ENCODE measurements around the gene MYCBPAP.

Gene MYCBPAP

GRCh38 chr17:50507871-50508572 is at the start of gene MYCBPAP:
Gene MYCBPAP, plus strand, starts transcription at chr17:50508439. Its CDS starts 236 bp downstream, at chr17:50508675.
- DNase-seq (ENCODE audit: low spot score): peak; percentile 82

DNA sequence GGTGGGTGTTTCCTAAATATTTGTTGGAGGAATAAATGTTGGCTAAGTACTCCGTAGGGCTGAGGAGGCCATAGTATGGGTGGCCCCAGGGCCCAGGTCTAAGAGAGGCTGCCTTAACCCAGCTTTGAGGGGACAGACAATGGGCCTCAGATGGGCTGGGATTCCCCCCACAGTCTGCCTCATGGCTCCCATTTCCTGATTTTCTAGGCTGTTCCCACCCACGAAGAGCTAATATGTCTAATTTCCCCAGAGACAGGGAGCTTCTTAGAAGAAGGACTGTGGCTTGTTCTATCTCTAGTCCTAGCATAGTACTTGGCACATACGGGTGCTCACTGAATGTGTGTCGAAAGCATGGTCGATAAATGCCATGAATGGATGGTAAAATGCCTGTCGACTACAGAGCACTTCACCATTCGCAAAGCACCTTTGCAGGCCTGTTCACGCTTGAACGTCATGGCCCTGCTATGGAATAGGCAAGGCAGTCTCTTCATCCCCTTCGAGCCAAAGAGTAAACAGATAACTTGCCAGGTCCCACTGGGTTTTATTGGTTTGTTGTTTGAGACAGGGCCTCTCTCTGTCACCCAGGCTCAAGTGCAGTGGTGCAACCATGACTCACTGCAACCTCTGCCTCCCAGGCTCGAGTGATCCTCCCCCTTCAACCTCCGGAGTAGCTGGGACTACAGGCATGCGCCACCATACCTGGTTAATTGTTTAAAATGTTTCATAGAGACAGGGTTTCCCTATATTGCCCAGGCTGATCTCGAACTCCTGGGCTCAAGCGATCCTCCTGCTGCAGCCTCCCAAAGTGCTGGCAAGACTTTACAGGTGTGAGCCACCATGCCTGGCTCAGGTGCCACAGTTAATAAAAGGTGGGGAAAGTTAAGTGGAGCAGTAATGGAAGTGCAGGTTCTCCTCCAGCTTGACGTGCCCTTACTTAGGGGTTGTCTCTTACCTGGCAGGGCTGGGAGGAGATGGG is 49.2 kb upstream of the MYCBPAP start:
- no peak for DNase-seq (ENCODE audit: low spot score)

DNA sequence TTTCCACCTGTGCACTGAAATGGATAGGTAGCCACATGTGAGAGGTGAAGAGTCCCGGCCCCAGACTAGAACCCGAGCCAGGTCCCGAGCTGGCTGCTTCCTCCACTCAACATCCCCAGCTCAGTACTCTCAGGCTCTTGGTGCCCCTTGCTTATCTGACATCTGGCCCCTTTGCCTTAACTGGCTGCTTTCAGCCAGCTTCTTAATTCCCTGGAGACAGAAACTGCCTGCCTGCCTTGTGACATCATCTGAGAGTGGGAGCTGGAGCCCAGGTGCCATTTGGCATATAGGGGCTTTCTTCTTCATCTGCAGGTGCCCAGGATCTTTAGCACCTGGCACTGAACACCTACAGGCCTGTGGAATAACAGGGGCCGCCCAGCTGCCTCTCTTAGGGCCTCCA is 48.5 kb upstream of the MYCBPAP start:
- DNase-seq (ENCODE audit: low spot score): no peak

DNA sequence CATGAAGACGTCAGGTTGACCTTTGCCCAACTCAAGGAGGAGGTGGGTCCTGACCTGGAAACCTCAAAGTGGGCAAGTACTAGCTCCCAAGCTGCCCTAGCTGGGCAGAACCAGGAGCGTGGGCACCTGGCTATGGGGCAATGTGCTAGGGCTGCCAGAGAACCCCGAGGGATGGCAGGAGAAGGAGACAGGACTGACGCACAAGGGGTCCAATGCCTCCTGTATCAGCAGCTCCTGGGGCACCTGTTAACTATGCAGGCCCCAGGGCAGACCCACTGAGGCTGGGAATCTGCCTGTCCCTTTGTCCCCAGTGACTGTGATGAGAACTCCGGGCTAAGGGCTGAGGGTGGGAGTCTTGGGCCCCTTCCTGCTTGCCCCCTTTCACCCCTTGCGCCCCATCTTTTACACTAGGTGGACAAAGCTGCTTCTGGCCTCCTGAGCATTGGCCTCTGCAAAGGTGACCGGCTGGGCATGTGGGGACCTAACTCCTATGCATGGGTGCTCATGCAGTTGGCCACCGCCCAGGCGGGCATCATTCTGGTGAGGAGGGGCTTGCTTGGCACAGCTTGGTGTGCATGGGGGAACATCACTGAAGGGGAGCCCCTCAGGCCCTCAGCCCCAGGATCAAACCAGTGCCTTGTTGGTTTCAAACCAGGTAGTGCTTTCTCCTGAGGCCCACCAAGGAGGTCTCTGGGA is 47.3 kb upstream of the MYCBPAP start:
- no peak for DNase-seq (ENCODE audit: low spot score)

DNA sequence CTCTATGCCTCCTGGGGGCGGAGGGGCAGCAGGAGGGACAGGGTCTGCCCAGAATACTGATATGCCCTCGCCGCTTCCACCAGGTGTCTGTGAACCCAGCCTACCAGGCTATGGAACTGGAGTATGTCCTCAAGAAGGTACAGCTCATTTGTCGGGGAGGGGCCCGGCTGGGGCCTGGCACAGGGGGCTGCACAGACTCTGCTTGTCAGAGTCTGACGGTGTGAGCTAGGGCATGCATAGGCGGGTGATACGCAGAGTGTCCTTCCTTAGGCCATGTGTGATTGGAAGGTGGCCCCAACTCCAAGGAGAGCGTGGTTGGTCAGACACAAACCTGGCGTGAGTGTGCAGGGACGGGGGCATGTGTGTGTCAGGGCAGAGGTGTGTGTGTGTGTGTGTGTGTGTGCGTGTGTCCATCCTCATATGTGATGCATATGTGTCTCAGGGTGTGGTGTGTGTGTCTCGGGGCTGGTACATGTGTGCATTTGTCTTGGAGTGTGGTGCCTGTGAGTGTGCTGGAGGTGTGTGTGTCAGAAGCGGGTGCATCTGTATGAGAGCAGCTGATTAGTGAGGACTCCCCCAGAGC is 46.6 kb upstream of the MYCBPAP start:
- no peak for DNase-seq (ENCODE audit: low spot score)

DNA sequence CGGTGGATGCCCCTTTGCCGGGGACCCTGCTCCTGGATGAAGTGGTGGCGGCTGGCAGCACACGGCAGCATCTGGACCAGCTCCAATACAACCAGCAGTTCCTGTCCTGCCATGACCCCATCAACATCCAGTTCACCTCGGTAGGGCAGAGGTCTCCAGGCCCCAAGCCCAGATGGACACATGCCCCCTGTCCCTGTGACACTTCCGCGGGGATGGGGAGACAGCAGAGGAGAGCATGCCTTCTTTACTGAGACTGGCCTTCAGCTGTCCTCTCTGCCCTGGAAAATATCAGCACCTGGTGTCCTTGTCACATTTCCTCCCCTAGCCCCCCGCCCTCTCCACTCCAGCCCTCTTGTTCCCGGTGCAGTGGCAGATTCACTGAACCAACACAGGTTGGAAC is 45.8 kb upstream of the MYCBPAP start:
- DNase-seq (ENCODE audit: low spot score): no peak

DNA sequence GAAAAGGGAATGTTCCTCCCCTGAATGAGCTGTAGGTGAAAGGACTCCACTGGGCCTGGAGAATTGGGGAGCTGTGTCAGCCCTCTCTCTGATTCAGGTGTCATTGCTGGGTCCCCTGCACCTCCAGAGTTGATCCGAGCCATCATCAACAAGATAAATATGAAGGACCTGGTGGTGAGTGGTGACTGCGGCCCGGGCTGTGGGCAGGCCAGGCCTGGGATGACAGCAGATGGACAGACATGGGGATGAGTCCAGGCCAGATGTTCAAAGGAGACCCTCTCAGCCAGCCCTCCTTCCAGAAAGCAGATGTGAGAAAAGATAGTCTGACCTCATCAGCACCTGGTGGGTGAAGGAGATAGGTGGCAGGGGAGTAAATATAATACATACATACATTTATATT is 44.1 kb upstream of the MYCBPAP start:
- no peak for DNase-seq (ENCODE audit: low spot score)

GRCh38 chr17:50464736-50465135 is 43.5 kb upstream of the MYCBPAP start:
- DNase-seq (ENCODE audit: low spot score): no peak

- DNase-seq (ENCODE audit: low spot score): no peak
These were observed 43.1 kb upstream of the MYCBPAP start for GRCh38 chr17:50465171-50465570.

- no peak for DNase-seq (ENCODE audit: low spot score)
These were observed 42.6 kb upstream of the MYCBPAP start for GRCh38 chr17:50465635-50466034.

- DNase-seq (ENCODE audit: low spot score): no peak
These were observed 41.7 kb upstream of the MYCBPAP start for GRCh38 chr17:50466371-50467113.

DNA sequence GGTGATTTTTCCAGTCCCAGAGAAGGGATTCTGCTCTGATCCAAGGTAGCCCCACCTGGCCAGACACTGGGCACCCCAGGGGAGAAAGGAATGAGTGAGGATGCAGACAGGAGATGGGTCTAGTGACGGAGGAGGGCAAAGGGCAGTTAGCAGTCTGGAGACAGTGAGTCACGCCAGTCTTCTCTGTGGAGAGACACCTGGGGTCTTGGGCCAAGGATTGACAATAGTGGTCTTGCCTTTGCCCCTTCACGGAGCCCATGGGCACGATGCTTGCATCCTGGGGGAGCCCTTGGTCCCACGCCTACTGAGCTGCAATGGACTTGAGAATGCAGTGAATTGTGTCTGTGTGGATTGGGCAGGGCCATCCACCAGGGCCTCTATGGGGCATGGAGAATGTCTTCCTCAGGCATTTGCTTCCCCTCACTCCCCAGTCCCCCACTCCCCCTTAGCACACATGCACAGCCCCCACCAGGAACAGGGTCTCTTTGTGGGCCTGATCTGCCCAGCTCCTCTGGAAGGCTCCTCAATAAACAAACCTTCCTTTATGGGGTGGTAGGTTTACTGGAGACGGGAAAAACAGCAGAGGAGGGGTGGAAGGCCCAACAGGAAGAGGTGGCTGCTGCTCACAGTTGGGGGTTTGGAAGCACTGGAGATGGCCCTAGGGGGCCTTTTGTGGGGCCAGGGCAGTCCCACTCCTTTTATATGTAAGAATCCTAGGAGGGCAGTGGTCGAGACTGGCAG is 41.0 kb upstream of the MYCBPAP start:
- DNase-seq (ENCODE audit: low spot score): no peak

DNA sequence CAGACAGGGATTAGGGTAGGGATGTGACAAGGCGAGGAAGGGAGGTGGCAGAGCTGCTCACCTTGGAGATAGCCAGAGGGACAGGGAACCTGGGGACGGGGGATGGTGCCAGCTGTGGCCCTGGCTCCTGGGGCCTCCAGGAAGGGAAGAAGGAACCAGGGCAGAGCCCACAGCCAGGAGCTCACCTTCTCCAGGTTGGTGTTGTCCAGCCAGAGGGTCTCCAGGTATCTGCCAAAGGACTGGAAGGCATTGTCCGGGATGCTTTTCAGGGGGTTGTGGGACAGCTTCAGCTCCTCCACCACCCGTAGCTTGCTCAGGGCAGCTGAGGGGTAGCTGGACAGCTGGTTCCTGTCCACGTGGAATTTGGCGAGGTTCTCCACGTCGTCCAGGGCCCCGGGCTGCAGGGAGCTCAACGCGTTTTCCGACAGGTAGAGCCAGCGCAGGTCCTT is 40.4 kb upstream of the MYCBPAP start:
- DNase-seq (ENCODE audit: low spot score): no peak

GRCh38 chr17:50468304-50469207 is 39.7 kb upstream of the MYCBPAP start, which contains the start of gene CHAD:
Gene CHAD, minus strand, starts transcription at chr17:50468880. Its CDS starts 67 bp downstream, at chr17:50468813.
- DNase-seq (ENCODE audit: low spot score): peak; percentile 59

GRCh38 chr17:50469208-50469605 is 39.0 kb upstream of the MYCBPAP start:
- peak; percentile 40 for DNase-seq (ENCODE audit: low spot score)

DNA sequence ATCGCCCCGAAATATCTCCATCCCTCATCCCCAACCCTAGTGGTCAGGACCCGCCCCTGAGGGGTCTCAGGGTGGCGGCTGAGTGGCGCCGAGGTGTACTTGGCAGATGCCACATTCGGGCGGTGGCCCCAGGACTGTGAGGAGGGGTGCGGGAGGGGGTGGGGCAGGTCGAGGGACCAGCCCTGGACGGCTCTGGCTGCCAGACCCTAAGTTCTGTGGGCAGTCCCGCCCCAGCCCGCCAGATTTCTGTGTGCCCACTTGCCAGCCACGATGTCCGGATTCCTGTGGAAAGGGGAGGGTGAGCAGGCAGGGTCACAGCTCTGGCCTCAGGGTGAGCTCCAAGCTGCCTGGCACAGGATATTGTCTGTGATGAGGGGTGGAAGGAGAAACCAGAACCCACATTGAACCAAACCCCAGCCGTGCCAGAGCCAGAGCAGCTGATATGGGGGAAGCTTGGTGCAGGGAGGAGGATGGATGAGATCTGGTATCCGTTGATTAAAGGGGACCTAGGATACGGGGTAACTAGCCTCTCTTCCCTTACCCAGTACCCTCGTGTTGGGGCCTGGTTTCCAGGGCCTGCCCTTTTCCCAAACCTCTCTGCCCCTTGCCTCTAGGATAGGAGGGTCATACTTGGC is 38.5 kb upstream of the MYCBPAP start:
- DNase-seq (ENCODE audit: low spot score): no peak

DNA sequence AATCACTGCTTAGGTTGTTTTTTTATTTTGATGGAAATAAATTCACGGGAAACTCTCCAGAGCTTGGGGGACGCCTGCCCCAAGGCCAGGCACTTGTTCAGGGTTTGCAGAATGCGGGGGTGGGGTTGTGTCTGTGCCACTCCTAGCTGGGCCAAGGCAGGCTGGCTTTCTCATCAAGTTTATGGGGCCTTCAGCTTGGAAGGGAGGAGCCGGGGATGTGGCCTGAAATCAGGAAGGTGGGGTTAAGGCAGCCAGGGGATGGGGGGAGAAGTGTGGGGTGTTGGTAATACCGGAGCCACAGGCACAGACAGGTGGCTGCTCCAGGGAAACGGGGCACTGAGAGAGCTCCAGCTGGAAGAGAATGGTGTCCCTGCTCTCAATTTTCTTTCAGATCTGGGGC is 37.8 kb upstream of the MYCBPAP start:
- DNase-seq (ENCODE audit: low spot score): no peak

GRCh38 chr17:50471009-50471905 is 37.0 kb upstream of the MYCBPAP start:
- no peak for DNase-seq (ENCODE audit: low spot score)

Measured in hepatic stellate cell (primary cell).